Measurements from ENCODE around the gene ISG20.

The ISG20 gene

GRCh38 chr15:88638626-88639372 lies at the start of gene ISG20:
Gene ISG20, plus strand, starts transcription at chr15:88639016. Its CDS starts 351 bp downstream, at chr15:88639367.
- TF ChIP-seq CTCF (IDR thresholded peaks at IDR 0.05) (peak; percentile 74), ZFX (IDR thresholded peaks at IDR 0.05; ENCODE audit: borderline replicate concordance) (no peak)
- H3K27ac ChIP-seq: peak within 1 kb of the TSS; percentile 88

GRCh38 chr15:88590759-88591158 lies 48.1 kb upstream of the ISG20 start:
- no peak overlapping the region for H3K27ac ChIP-seq
- TF ChIP-seq ZFX (IDR thresholded peaks at IDR 0.05; ENCODE audit: borderline replicate concordance): no peak
- TF ChIP-seq CTCF (IDR thresholded peaks at IDR 0.05): no peak

GRCh38 chr15:88591384-88591783 lies 47.4 kb upstream of the ISG20 start:
- TF ChIP-seq CTCF (IDR thresholded peaks at IDR 0.05): no peak
- TF ChIP-seq ZFX (IDR thresholded peaks at IDR 0.05; ENCODE audit: borderline replicate concordance): no peak
- no peak overlapping the region for H3K27ac ChIP-seq

- 0 out of 2 replicates have a peak, but pooled peaks have one; percentile 17 for TF ChIP-seq CTCF (IDR thresholded peaks at IDR 0.05)
- TF ChIP-seq ZFX (IDR thresholded peaks at IDR 0.05; ENCODE audit: borderline replicate concordance): no peak
Observed at GRCh38 chr15:88603885-88604284, 34.9 kb upstream of the ISG20 start.

GRCh38 chr15:88604381-88605188 lies 34.2 kb upstream of the ISG20 start:
- H3K27ac ChIP-seq: no peak overlapping the region
- TF ChIP-seq ZFX (IDR thresholded peaks at IDR 0.05; ENCODE audit: borderline replicate concordance): no peak
- no peak for TF ChIP-seq CTCF (IDR thresholded peaks at IDR 0.05)

More at GRCh38 chr15:88603885-88604284, 34.9 kb upstream of the ISG20 start:
- H3K27ac ChIP-seq: no peak overlapping the region

GRCh38 chr15:88605189-88606069 lies 33.4 kb upstream of the ISG20 start:
- H3K27ac ChIP-seq: no peak overlapping the region
- TF ChIP-seq ZFX (IDR thresholded peaks at IDR 0.05; ENCODE audit: borderline replicate concordance) (no peak), CTCF (IDR thresholded peaks at IDR 0.05) (no peak)

Measured in 22Rv1 (cell line).